HEK293 (cell line): ENCODE measurements around the gene APLP1.

Source experiments
- CTCF ChIA-PET: fragments of 350-600 bp; formaldehyde crosslinking; extraction: SDS; loops from one replicate; lab custom pipeline; 2021; ENCODE audit warnings: antibody characterized with exemption; lab: Yijun Ruan, JAX
- POLR2A ChIA-PET: fragments of 300-600 bp; formaldehyde crosslinking; extraction: SDS; loops from one replicate; lab custom pipeline; 2020; ENCODE audit warnings: antibody characterized with exemption, inconsistent platforms; lab: Yijun Ruan, JAX
- H3K27ac ChIP-seq: fragments of 200-500 bp; sonication (Bioruptor generic); 2 replicates; pipeline ENCODE4 v1.5.1; 2014; ENCODE audit warnings: low read depth, low read length, control low read depth, inconsistent platforms; ENCODE audit errors: extremely low read depth
- H3K36me3 ChIP-seq, 2 experiments: fragments of 200-500 bp in 1 of 2; sonication (Bioruptor generic) in 1 of 2; 1 replicate in 1 of 2; 2 replicates in 1 of 2; pipeline ENCODE4 v1.5.1; 2014 to 2017; ENCODE audit warnings: inconsistent platforms in 2 of 2, low read length in 2 of 2; ENCODE audit not compliant: control insufficient read depth in 2 of 2, insufficient read depth in 1 of 2
- H3K4me1 ChIP-seq: fragments of 200-500 bp; sonication (Bioruptor generic); 2 replicates; pipeline ENCODE4 v1.5.1; 2014; ENCODE audit warnings: mild to moderate bottlenecking, low read length, inconsistent platforms; ENCODE audit not compliant: control insufficient read depth, insufficient read depth
- H3K4me3 ChIP-seq: 2 replicates; pipeline ENCODE4 v1.5.1; 2011; ENCODE audit warnings: low read depth, mild to moderate bottlenecking, control low read depth, low read length, moderate library complexity
- H3K9me3 ChIP-seq: fragments of 200-500 bp; sonication (Bioruptor generic); 2 replicates; pipeline ENCODE4 v1.5.1; 2014; ENCODE audit warnings: low read depth, low read length, inconsistent platforms; ENCODE audit not compliant: control insufficient read depth, insufficient read depth
- BCL6B ChIP-seq: fragments of 450-650 bp; formaldehyde crosslinking; IDR thresholded peaks from 2 replicates; pipeline ENCODE4 v1.5.1; 2017; ENCODE audit warnings: missing biosample characterization, missing genetic modification characterization
- GLIS1 ChIP-seq: fragments of 450-650 bp; formaldehyde crosslinking; IDR thresholded peaks from 2 replicates; pipeline ENCODE4 v1.5.1; 2016; ENCODE audit warnings: missing biosample characterization, missing genetic modification characterization
- PATZ1 ChIP-seq: fragments of 450-650 bp; formaldehyde crosslinking; IDR thresholded peaks from 2 replicates; pipeline ENCODE4 v1.5.1; 2016; ENCODE audit warnings: missing biosample characterization, missing genetic modification characterization
- SP3 ChIP-seq: fragments of 450-650 bp; formaldehyde crosslinking; IDR thresholded peaks from 2 replicates; pipeline ENCODE4 v1.5.1; 2016; ENCODE audit warnings: missing biosample characterization, missing genetic modification characterization
- TCF7L2 ChIP-seq: IDR thresholded peaks from 2 replicates; pipeline ENCODE4 v1.6.1; 2011; ENCODE audit warnings: low read depth, mild to moderate bottlenecking, inconsistent platforms, low read length, moderate library complexity, borderline replicate concordance
- TRIM28 ChIP-seq: IDR thresholded peaks from 2 replicates; pipeline ENCODE4 v1.6.1; 2011; ENCODE audit warnings: low read length, control low read depth, borderline replicate concordance
- ZBTB1 ChIP-seq: fragments of 450-650 bp; formaldehyde crosslinking; IDR thresholded peaks from 2 replicates; pipeline ENCODE4 v1.5.1; 2016; ENCODE audit warnings: missing biosample characterization, missing genetic modification characterization
- ZBTB6 ChIP-seq: fragments of 450-650 bp; formaldehyde crosslinking; IDR thresholded peaks from 2 replicates; pipeline ENCODE4 v1.5.1; 2017; ENCODE audit warnings: missing biosample characterization, missing genetic modification characterization
- ZNF214 ChIP-seq: fragments of 450-650 bp; formaldehyde crosslinking; IDR thresholded peaks from 2 replicates; pipeline ENCODE4 v1.5.1; 2017; ENCODE audit warnings: missing biosample characterization, mild to moderate bottlenecking, missing genetic modification characterization, borderline replicate concordance
- ZNF335 ChIP-seq: fragments of 450-650 bp; formaldehyde crosslinking; conservative IDR thresholded peaks from 2 replicates; pipeline ENCODE4 v1.5.1; 2016; ENCODE audit warnings: missing biosample characterization, missing genetic modification characterization
- ZNF518A ChIP-seq: fragments of 450-650 bp; formaldehyde crosslinking; conservative IDR thresholded peaks from 2 replicates; pipeline ENCODE4 v1.5.1; 2016; ENCODE audit warnings: low read depth, missing biosample characterization, missing genetic modification characterization
- ZNF558 ChIP-seq: fragments of 450-650 bp; formaldehyde crosslinking; IDR thresholded peaks from 2 replicates; pipeline ENCODE4 v1.5.1; 2016; ENCODE audit warnings: missing biosample characterization, missing genetic modification characterization
- ZNF624 ChIP-seq: fragments of 450-650 bp; formaldehyde crosslinking; IDR thresholded peaks from 2 replicates; pipeline ENCODE4 v1.5.1; 2017; ENCODE audit warnings: missing biosample characterization, missing genetic modification characterization
- ZNF76 ChIP-seq: fragments of 450-650 bp; formaldehyde crosslinking; IDR thresholded peaks from 2 replicates; pipeline ENCODE4; 2016; ENCODE audit warnings: low read depth, missing biosample characterization, missing genetic modification characterization, borderline replicate concordance
- ZNF776 ChIP-seq: fragments of 450-650 bp; formaldehyde crosslinking; IDR thresholded peaks from 2 replicates; pipeline ENCODE4 v1.5.0; 2017; ENCODE audit warnings: missing biosample characterization, missing genetic modification characterization, borderline replicate concordance

Gene APLP1

GRCh38 chr19:35872180-35872579 lies 3.8 kb downstream of the APLP1 start:
- Histone ChIP-seq H3K36me3 (peaks cover 0 to 16% of the 10 kb centered on the region in 2 experiments; a peak in 2 of 3 replicates), H3K4me1 (peaks cover 16% of the 10 kb centered on the region)
- no peak for TF ChIP-seq GLIS1 (tag by site-specific recombination)
- peak; percentile 32; the same call in 1 of the 2 replicates for TF ChIP-seq ZNF335
- TF ChIP-seq PATZ1 (tag by site-specific recombination): 0 out of 2 replicates have a peak, but pooled peaks have one; percentile 32
- peak; percentile 94 for TF ChIP-seq BCL6B
- peak; percentile 90 for TF ChIP-seq ZNF76 (tag by site-specific recombination)
- no peak for TF ChIP-seq SP3 (tag by site-specific recombination)
- TF ChIP-seq, all 188 proteins: peak for 4
- Histone ChIP-seq H3K4me3 (no peak overlapping the region), H3K27ac (no peak overlapping the region), H3K9me3 (no peaks in the 10 kb centered on the region)
- ChIA-PET CTCF (interaction anchor here (0.6 to 1.5 kb wide), 3 partner anchors 9 to 381 kb away, joined by 3 to 11 read pairs (median 3); no protein-coding TSS in a partner anchor), POLR2A (no interaction called here)

- CTCF ChIA-PET: interaction anchor here (0.6 to 1.0 kb wide), 2 partner anchors 55 to 296 kb away, joined by 3 to 5 read pairs; no protein-coding TSS in a partner anchor
- Histone ChIP-seq H3K4me1 (peaks cover 7% of the 10 kb centered on the region), H3K27ac (no peak overlapping the region), H3K4me3 (no peak overlapping the region), H3K36me3 (peaks cover 0 to 20% of the 10 kb centered on the region in 2 experiments; a peak in 2 of 3 replicates), H3K9me3 (no peaks in the 10 kb centered on the region)
- POLR2A ChIA-PET: interaction anchor here (0.6 kb wide), 2 partner anchors 461 to 1601 kb away, joined by 3 read pairs; no protein-coding TSS in a partner anchor
- TF ChIP-seq TCF7L2: no peak
- no peak for TF ChIP-seq ZNF558 (tag by site-specific recombination)
- no peak for TF ChIP-seq TRIM28
- no peak for TF ChIP-seq ZNF214 (tag by site-specific recombination)
- TF ChIP-seq ZBTB1 (tag by site-specific recombination): no peak
- no peak for TF ChIP-seq ZNF776 (tag by site-specific recombination)
- TF ChIP-seq ZNF624 (tag by site-specific recombination): no peak
- no peak for TF ChIP-seq ZBTB6 (tag by site-specific recombination)
- TF ChIP-seq ZNF518A (tag by site-specific recombination): no peak
Measured at GRCh38 chr19:35874392-35874930, 6.1 kb downstream of the APLP1 start.
